GM12872 (cell line): ENCODE measurements around the gene EFNA4.
A peak's percentile ranks its signal among the peaks of the same experiment; 100 is the strongest.

Experiments
- TF ChIP-seq, protein P1 (sequence below): IDR thresholded peaks from 3 replicates; pipeline ENCODE4 v1.5.1; 2011; ENCODE audit warnings: low read depth, mild to moderate bottlenecking, low read length, moderate library complexity; ENCODE audit not compliant: insufficient read depth

The EFNA4 gene, protein sequence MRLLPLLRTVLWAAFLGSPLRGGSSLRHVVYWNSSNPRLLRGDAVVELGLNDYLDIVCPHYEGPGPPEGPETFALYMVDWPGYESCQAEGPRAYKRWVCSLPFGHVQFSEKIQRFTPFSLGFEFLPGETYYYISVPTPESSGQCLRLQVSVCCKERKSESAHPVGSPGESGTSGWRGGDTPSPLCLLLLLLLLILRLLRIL

DNA sequence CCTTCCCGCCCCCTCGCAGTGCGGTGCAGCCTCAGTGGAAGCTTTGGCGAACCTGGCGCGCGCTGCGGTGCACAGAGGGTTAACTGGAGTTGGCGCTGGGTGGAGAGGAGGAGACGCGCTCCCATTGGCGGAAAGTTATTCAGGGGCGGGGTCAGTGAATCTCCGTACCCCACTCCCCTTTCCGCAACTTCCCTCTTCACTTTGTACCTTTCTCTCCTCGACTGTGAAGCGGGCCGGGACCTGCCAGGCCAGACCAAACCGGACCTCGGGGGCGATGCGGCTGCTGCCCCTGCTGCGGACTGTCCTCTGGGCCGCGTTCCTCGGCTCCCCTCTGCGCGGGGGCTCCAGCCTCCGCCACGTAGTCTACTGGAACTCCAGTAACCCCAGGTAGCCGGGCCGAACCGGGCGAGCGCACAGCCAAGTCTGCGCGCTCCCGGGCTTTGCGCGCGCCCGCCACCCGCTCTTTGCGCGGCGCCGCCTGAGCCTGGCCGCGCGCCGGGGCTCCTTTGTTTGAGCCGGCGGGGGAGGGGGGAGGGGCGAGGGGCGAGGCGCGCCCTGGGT, at the start of gene EFNA4:
Gene EFNA4 (plus strand): TSS at position 191 of the 561 bp plus-strand sequence. CDS start 84 bp downstream, at position 275.
- TF ChIP-seq, protein P1, sequence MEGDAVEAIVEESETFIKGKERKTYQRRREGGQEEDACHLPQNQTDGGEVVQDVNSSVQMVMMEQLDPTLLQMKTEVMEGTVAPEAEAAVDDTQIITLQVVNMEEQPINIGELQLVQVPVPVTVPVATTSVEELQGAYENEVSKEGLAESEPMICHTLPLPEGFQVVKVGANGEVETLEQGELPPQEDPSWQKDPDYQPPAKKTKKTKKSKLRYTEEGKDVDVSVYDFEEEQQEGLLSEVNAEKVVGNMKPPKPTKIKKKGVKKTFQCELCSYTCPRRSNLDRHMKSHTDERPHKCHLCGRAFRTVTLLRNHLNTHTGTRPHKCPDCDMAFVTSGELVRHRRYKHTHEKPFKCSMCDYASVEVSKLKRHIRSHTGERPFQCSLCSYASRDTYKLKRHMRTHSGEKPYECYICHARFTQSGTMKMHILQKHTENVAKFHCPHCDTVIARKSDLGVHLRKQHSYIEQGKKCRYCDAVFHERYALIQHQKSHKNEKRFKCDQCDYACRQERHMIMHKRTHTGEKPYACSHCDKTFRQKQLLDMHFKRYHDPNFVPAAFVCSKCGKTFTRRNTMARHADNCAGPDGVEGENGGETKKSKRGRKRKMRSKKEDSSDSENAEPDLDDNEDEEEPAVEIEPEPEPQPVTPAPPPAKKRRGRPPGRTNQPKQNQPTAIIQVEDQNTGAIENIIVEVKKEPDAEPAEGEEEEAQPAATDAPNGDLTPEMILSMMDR: no peak

DNA sequence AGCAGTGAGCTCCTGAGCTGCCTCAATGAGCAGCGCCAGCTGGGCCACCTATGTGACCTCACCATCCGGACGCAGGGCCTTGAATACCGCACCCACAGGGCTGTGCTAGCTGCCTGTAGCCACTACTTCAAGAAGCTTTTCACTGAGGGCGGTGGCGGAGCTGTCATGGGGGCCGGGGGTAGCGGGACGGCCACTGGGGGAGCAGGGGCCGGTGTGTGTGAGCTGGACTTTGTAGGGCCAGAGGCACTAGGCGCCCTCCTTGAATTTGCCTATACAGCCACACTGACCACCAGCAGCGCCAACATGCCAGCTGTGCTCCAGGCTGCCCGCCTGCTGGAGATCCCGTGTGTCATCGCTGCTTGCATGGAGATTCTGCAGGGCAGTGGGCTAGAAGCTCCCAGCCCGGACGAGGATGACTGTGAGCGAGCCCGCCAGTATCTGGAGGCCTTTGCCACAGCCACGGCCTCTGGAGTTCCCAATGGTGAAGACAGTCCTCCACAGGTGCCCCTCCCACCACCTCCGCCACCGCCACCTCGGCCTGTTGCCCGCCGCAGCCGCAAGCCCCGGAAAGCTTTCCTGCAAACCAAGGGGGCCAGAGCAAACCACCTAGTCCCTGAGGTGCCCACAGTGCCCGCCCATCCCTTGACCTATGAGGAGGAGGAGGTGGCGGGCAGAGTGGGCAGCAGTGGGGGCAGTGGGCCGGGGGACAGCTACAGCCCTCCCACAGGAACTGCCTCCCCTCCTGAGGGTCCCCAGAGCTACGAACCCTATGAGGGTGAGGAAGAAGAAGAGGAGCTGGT, 48.6 kb upstream of the EFNA4 start:
- TF ChIP-seq, protein P1: no peak

DNA sequence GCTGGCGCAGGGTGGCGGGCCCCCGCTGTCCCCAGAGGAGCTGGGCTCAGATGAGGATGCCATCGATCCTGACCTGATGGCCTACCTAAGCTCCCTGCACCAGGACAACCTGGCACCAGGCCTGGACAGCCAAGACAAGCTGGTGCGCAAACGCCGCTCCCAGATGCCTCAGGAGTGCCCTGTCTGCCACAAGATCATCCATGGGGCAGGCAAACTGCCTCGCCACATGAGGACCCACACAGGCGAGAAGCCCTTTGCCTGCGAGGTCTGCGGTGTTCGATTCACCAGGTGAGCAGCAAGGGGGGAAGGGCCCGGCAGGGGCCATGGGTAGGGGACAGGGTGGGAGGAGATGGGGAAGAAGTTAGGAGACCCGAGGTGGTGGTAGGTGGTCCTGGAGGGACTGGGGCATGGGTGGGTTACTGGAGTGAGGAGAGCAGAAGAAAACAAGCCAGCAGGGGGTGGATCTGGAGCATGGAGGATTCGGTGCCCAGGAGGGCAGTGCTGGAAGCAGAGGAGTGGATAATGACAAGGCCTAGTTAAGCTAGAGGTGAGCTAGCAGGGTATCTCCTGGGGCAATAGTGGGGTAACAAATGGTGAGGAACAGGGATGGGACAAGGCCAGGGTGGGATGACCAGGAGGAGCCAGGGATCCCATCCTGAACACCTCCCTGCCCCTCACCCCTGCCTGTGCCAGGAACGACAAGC, 47.9 kb upstream of the EFNA4 start:
- TF ChIP-seq, protein P1: no peak

DNA sequence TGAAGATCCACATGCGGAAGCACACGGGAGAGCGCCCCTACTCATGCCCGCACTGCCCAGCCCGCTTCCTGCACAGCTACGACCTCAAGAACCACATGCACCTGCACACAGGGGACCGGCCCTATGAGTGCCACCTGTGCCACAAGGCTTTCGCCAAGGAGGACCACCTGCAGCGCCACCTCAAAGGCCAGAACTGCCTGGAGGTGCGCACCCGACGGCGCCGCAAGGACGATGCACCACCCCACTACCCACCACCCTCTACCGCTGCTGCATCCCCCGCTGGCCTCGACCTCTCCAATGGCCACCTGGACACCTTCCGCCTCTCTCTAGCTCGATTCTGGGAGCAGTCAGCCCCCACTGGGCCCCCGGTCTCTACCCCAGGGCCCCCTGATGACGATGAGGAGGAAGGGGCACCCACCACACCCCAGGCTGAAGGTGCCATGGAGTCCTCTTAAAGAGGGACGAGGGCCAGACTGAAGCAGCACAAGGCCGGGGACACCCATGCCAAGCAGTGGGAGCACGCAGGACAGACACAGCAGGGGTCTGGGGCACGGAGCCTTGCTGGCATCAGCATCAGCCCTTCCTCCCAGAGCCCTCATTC, 47.2 kb upstream of the EFNA4 start:
- TF ChIP-seq, protein P1: no peak

DNA sequence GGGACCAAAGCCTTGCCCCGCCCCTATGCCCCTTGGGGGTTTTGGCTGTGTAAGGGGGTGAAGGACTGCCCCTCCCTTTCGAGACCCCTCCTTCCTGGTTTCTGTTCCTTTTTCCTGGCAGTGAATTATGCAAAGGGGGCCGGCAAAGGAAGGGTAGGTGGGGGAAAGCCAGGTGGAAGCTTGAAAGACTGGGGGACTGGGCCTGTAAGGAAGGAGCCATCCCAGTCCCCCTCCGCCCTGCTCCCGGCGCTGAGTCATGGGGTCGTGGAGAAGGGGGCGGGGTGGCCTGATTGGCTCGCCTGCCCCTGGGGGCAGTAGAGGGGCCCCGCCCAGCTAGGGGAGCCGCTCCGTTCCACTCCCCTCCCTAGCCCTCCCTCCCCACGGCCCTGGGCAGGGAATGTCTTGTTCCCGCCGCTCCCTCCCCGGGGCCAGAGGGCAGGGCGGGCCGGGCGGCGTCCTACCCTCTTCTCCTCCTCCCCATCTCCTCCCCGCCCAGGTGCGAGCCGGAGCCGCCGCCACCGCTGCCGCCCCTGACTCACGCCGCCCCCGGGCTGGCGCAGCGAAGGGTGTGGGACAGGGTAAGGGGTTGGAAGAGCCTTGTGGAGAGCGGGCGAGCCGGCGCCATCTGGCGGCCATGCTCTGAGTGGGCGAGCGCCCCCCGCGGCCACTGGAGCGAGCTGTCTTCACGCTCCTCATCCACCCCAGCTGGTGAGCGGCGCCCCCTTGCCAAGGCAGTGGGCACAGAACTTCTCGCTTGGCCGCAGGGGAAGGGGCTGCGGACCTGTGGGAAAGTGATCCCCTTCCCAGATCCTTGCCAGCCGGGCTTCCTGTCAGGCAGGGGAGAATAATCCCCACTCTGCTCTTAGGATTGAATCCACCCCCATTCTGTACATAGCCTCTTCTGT, 46.2 kb upstream of the EFNA4 start:
- TF ChIP-seq, protein P1: peak; percentile 100

DNA sequence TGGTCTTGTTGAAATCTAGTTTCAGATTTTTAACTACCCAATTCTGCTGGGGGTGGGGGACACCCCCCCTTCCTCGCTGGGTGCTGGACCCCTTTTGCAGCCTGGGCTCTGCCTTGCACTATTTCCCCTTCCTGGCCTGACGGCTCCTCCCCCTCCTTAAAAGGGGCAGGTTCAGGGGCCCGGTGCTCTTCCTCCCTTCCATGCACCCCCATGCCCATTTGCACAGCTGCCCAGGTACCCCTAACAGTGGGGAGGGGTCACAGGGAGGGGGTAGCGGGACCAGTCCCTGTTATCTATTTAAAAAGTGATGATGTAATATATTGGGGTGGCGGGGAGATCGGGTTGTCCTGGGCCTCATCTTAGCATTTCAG, 45.6 kb upstream of the EFNA4 start:
- TF ChIP-seq, protein P1: no peak
